ENCODE data around the gene CIT.

- no peak for TF ChIP-seq CTCF (IDR thresholded peaks at IDR 0.05; ENCODE audit: extremely low read depth in 1 of 2, insufficient read depth in 1 of 2, low read depth in 1 of 2, low read length in 2 of 2)
- no peak for TF ChIP-seq FOS (IDR thresholded peaks at IDR 0.05; ENCODE audit: borderline replicate concordance, insufficient read depth, low read length)
- no peak for TF ChIP-seq POLR2AphosphoS5 (IDR thresholded peaks at IDR 0.05; ENCODE audit: insufficient read depth, low read depth, low read length)
- no peak for TF ChIP-seq MYC (IDR thresholded peaks at IDR 0.05; ENCODE audit: low read depth, low read length)
- TF ChIP-seq POLR2A (IDR thresholded peaks at IDR 0.05; ENCODE audit: low read depth, low read length) = no peak
Measured at GRCh38 chr12:119772431-119772830, 104.7 kb downstream of the CIT start.
